GM10248 (cell line): ENCODE data around the gene PLAC1.

Experiments
- CTCF ChIA-PET: fragments of 300-600 bp; sonication (Branson Sonifier 250); formaldehyde crosslinking; extraction: SDS; loops from one replicate; lab custom pipeline; 2021; ENCODE audit warnings: antibody characterized with exemption; lab: Yijun Ruan, JAX
- POLR2A ChIA-PET: fragments of 350-650 bp; sonication (Branson Sonifier 250); formaldehyde crosslinking; extraction: SDS; loops from one replicate; lab custom pipeline; 2020; ENCODE audit warnings: antibody characterized with exemption; lab: Yijun Ruan, JAX
- DNase-seq: peaks from one replicate; pipeline ENCODE4 v3.0.0; 2012; ENCODE audit errors: extremely low spot score
- CTCF ChIP-seq: IDR thresholded peaks from 2 replicates; pipeline ENCODE4 v1.5.1; 2012; ENCODE audit warnings: mild to moderate bottlenecking, low read depth; ENCODE audit errors: extremely low read depth, missing control alignments, control extremely low read depth

Gene PLAC1

GRCh38 chrX:134571796-134572195 is 86.5 kb downstream of the PLAC1 start:
- CTCF ChIA-PET: interaction anchor here (1.6 kb wide), 1 partner anchor 15 kb away, joined by 3 read pairs; no protein-coding TSS in a partner anchor
- no peak for DNase-seq
- TF ChIP-seq CTCF: no peak
- POLR2A ChIA-PET: no interaction called here

DNA sequence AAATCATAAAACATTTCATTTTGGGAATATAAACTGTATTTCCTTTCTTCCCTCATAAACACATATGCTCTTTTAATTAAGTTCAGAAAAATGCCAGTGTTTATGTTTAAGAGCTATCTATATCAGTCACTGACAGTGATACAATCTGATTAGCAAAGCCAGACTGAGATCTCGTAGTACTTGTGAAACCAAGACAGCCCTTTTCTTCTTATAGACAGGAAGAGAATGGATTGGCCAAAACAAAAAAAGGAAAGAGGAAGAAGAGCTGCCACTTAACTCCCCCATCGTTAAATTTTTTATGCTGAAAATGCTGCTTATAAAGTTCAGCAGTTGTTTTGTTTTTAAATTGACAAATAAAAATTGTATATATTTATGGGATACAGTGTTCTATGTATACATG is 87.4 kb downstream of the PLAC1 start:
- POLR2A ChIA-PET: no interaction called here
- CTCF ChIA-PET: interaction anchor here (0.9 kb wide), 1 partner anchor 9 kb away, joined by 3 read pairs; no protein-coding TSS in a partner anchor
- TF ChIP-seq CTCF: no peak
- DNase-seq: no peak

- ChIA-PET CTCF (interaction anchor here (0.9 kb wide), 1 partner anchor 9 kb away, joined by 3 read pairs; no protein-coding TSS in a partner anchor), POLR2A (no interaction called here)
- no peak for DNase-seq
- TF ChIP-seq CTCF: no peak
These were observed 87.8 kb downstream of the PLAC1 start for GRCh38 chrX:134570509-134570846.

- ChIA-PET POLR2A (no interaction called here), CTCF (no interaction called here)
- DNase-seq: no peak
- no peak for TF ChIP-seq CTCF
These were observed 89.0 kb downstream of the PLAC1 start for GRCh38 chrX:134569306-134569705.

DNA sequence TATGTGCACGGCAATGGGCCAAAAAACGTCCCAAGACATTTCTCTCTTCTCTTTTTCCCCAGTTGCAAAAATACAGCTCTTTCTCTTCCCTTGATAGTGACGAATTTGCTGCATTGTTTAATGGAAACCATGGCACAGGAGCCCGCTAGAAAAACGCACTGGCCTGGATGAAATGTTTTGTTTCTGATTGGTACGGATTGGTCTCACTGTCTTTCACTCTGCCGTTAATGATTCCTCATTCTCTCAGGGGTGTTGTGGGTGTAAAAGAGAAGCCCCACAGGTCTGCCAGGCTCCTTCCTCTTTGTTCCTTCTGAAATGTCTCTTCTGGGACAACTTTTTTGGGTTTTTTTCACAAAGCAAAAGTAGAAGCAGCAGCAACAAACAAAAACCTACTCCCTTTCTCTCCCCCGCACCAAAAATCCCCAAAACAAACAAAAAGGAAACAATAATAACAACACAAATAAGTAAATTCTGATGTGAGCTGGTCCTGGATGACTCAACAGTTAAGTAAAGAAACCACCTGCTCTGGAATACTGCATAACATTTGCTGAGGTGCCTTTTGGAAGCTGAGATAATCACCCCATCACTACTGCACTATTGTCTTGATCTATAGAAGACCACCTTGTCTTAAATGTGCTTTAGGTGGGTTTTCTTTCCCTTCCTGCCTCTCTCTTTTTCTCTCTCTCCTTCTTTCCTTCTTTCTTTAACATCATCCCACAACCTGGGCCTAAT is 89.8 kb downstream of the PLAC1 start:
- ChIA-PET POLR2A (no interaction called here), CTCF (no interaction called here)
- DNase-seq: no peak
- TF ChIP-seq CTCF: no peak

DNA sequence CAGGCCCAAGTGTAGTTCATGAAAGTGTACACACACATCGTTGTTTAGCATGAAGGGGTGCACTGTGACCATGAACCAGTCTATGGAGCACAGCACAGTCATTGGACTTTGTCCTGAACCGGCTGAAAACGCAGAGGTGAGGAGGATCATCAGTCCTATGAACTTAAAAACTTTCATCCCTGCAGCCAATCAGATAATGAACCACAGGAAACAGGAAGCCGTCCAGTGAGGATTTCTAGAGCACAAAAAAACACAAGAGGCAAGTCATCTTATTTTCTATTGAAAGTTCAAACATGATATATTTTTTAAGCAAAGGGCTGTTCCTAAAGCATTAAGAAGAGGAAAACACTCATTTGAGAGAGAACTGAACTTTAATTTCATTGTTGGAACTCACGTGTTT is 91.8 kb downstream of the PLAC1 start:
- ChIA-PET POLR2A (no interaction called here), CTCF (no interaction called here)
- TF ChIP-seq CTCF: no peak
- no peak for DNase-seq
